COR-L47 (cell line): ENCODE data around the gene PAM16.

Experiments used
- DNase-seq: peaks from one replicate; lab custom pipeline; 2025; lab: John Stamatoyannopoulos, UW

PAM16 gene

DNA sequence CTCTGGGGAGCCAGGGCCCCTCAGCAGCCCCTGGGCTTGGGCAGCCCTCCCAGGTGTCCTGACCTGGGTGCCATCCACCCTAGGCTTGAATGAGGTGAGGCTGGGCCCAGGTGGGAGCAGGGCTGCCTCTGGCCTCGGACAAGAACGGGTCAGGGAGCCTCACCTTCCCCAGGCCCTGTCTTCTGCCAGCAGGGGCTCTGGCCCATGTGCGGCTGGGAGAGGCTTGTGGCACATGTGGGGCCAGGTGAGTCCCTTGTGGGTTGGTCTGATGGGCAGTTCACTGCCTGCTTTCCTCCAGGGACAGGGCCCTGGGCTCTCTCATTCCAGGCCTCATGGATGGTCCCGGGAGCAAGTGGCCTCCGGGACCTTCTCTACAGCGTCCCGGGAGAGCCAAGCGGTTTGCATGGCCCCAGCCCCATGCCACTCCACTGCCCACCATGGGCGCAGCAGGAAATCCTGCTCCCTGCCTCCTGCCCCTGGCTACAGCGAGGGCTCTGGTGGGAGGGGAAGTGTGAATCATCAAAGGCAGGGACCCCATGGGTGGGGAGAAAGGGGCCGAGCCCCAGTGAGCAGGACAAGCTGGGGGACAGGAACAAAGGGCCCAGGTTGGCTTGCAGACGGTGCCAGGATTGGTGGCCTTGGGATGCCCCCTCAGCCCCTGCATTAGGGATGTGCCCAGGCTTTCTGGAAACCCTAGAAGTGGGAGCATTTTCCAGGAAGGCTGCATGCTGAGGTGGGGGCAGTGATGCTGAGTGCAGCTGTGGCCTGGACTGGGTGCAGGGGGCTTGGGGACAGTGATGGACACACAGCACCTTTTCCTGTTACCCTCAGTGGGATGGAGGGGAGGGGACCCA lies 32.7 kb upstream of the PAM16 start:
- no peak for DNase-seq

DNA sequence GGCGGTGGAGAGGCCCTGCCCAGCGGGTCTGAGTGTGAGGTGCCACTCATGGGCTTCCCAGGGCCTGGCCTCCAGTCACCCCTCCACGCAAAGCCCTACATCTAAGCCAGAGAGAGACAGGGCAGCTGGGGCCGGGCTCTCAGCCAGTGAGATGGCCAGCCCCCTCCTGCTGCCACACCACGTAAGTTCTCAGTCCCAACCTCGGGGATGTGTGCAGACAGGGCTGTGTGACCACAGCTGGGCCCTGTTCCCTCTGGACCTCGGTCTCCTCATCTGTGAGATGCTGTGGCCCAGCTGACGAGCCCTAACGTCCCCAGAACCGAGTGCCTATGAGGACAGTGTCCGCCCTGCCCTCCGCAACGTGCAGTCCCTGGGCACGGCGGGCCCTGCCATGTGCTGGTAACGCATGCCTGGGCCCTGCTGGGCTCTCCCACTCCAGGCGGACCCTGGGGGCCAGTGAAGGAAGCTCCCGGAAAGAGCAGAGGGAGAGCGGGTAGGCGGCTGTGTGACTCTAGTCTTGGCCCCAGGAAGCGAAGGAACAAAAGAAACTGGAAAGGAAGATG lies 31.8 kb upstream of the PAM16 start:
- no peak for DNase-seq

DNA sequence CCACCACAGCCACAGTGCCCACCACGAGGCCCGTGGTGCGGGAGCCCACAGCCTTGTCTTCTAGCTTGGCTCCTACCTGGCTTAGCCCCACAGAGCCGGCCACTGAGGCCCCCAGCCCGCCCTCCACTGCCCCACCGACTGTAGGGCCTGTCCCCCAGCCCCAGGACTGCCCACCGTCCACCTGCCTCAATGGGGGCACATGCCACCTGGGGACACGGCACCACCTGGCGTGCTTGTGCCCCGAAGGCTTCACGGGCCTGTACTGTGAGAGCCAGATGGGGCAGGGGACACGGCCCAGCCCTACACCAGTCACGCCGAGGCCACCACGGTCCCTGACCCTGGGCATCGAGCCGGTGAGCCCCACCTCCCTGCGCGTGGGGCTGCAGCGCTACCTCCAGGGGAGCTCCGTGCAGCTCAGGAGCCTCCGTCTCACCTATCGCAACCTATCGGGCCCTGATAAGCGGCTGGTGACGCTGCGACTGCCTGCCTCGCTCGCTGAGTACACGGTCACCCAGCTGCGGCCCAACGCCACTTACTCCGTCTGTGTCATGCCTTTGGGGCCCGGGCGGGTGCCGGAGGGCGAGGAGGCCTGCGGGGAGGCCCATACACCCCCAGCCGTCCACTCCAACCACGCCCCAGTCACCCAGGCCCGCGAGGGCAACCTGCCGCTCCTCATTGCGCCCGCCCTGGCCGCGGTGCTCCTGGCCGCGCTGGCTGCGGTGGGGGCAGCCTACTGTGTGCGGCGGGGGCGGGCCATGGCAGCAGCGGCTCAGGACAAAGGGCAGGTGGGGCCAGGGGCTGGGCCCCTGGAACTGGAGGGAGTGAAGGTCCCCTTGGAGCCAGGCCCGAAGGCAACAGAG lies 31.0 kb upstream of the PAM16 start:
- no peak for DNase-seq

- no peak for DNase-seq
These were observed 30.2 kb upstream of the PAM16 start for GRCh38 chr16:4381072-4381934.

GRCh38 chr16:4380119-4381063 lies 29.3 kb upstream of the PAM16 start:
- no peak for DNase-seq

- no peak for DNase-seq
These were observed 28.0 kb upstream of the PAM16 start for GRCh38 chr16:4378999-4379690.

DNA sequence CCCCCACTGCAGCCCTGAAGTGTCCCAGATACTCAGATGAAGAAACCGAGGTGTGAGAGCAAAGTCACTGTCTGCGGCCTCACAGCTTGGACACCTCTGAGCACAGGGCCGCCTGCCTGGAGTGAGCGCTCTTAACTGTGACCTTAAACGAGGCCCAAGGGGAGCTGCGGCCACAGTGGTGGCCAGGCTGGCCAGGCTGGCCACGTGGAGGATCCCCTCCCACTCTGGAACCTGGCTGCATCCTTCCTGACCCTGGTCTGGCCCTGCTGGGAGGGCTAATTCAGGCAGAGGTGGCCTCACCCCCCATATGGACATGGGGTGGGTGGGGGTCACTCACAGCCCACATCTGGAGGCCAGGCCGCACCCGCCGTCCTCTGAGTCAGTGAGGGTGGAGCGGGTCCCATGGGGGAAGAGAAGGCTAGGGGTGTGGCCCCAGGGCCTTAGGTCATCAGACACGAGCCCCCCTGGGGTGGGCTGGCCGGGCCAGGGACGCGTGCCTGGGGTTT lies 27.1 kb upstream of the PAM16 start:
- DNase-seq = no peak

DNA sequence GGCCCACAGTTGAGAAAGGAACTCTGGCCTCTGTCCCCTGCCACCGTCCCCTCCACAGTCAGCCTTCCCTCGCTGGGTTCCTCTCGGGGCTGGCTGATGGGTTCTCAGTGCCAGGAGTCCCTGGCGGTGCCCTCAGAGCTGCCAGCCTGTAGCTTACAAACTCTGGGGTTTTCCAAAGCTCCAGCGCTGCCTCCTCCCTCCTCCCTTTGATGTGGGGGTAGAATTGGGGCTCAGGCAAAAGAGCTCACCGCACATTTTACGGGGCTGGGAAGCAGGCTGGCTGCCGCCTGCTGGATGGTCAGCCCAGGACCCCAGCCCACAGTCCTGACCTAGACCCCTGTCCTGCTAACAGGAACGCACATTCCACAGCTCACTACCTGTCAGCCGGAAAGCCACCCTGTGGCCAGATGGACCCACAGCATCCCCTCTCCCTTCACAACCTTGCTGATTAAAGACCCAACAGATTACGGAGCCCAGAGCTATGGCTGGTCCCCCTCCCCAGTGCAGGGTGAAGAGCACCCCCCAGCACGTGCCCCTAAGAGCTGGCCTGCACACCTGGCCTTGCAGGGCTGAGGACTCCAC lies 26.5 kb upstream of the PAM16 start:
- no peak for DNase-seq

- DNase-seq = no peak
These were observed 25.9 kb upstream of the PAM16 start for GRCh38 chr16:4376893-4377572.

DNA sequence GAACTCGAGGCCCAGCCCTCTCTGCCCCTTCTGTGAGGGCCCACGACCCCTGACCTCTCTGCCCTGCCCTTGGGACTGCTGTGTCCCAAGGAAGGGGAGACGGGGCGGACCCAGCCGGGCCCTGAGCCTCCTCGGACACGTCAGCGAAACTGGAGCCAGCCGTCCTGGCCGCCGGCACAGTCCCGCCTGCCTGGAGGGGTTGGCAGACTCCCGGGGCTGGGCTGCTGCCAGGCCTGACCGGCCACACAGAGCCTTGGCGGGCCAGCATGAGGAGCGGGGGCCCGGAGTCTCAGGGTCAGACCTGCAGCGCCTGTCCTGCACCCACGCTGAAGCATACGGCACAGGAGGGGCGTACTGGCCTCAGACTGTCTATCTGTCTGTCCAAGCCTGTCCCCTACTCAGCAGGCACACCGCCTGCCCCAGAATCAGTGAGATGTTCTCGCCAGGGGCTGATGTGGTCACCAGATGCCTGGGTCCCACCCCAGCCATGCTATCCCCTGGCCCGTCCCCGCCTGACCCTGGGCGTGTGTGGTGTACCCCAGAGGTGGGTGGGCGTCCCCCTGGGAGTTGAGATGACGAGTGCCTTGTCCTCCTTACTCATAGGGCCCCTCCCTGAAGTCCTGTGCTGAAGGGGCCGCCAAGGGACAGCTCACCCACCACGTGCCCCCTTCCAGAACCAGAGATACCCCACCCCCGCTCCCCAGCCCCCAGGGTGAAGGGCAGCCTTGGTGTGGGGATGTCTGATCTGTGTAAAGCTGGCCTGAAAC lies 25.2 kb upstream of the PAM16 start:
- DNase-seq = no peak

DNA sequence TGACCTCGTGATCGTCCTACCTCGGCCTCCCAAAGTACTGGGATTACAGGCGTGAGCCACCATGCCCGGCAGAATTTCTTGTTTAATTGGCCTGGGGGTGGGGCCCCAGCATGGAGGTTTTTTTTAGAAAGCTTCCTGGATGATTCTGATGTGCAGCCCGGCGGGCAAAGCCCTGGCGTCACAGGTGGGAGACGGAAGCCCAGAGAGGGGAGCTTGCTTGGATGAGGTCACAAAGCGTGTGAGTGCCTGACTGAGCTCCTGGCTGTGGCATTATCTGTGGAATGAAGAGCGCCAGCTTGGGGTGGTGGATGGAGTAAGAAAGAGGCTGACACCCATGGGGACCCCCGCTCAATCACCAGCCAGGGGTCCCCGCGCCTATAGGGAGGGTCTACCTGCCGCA lies 24.6 kb upstream of the PAM16 start:
- DNase-seq = no peak

GRCh38 chr16:4373909-4374742 lies 23.0 kb upstream of the PAM16 start:
- DNase-seq = no peak

DNA sequence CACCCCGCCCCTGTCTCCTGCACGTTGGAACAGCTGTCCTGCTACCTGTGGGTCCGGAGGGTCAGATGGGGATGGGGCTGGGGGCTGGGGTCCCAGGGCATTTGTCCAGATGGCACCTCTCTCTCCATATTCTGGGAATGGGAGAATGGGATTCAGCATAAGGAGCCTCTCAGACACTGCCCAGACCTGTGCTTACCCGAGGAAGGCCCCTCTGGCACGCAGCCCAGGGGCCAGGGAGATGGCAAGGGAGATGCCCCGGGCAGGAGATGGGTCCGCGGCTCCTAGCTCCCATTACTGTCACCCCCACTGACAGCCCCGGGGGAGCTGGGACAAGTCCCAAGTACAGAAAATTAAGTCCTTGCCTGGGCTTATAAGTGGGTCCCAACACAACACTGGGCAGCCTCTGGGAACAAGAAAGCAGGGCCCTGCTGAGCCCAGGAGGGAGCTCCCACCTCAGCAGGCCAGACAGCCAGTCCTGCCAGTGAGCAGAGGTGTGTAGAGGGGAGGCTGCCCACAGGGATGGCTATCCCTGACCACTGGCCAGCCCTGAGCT lies 22.3 kb upstream of the PAM16 start:
- peak; percentile 61 for DNase-seq

DNA sequence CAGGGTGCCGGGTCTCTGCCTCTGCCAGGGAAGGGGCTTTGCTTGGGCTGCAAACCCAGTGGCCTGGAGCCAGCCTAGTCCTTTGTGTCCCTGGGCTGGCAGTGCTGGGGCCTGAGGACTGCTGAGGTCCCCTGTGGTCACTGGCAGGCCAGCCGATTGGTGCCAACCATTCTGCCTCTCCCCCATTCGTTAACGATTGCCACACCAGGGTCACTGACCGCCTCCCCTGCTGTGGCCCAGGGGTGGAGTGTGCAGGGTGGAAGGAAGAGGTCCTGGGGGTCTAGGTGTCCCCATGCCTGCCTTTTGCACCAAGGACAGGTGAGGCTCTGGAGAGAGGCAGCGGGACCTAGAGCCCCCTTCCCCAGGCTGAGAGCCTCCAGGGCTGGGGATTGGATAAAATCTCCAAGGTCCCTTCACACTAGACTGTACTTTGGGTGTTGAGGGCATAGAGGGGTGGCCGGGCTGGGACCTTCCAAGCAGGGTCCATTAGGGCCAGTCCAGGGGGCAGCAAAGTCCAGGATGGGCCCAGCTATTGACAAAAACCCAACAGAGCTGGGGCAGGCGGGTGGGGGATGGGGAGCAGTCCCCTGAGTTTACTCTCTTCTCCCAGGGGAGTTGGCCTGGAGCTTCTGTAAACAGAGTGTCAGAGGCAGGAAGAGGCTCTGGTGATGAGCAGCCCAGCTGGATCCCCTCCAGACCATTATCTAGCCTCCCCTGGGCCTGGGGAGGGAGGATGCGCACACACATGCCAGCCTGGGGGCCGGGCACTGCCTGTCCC lies 21.6 kb upstream of the PAM16 start:
- peak; percentile 98 for DNase-seq

DNA sequence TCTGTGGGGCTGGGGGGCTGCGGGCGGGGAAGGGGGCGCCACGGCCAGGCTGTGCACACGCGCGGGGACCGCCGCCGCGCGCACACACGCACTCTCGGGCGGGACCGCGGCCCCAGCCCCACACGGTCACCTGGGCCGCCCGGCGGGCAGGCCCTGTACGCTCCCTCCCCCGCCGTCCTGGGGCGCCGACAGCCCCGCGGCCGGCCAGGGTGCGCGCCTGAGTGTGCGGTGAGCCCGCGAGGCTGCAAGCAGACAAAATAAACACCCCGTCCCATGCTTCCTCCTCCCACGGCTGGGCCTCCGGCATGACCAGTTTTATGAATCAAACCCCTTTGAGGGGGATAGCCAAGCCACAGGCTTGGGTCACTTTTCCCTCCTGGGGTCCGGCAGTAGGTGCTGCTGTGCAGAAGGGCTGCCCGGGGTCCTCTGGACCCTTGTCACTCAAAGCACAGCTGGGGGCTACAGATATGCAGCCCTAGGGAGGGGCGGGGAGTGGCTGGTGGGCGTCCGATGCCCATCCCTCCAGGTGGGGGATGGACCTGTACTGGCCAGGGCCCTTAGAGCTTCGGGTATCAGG lies 21.0 kb upstream of the PAM16 start:
- DNase-seq = no peak
